GM12892 (cell line): Measurements from ENCODE around the gene LRRFIP1.

Experiments
- DNase-seq: peaks from one replicate; pipeline ENCODE4 v3.0.0; 2011; ENCODE audit not compliant: insufficient read length
- FAIRE-seq: peaks from 2 replicates; lab custom pipeline; 2011; peaks lifted over from hg19 to GRCh38; lab: Jason Lieb, UNC
- POLR2A ChIP-seq: IDR thresholded peaks from 2 replicates; pipeline ENCODE4 v1.6.1; 2011; ENCODE audit warnings: low read depth, low read length, control low read depth
- POLR2AphosphoS5 ChIP-seq: IDR thresholded peaks from 2 replicates; pipeline ENCODE4 v1.6.1; 2011; ENCODE audit warnings: low read depth, low read length, control low read depth
- TAF1 ChIP-seq: IDR thresholded peaks from 2 replicates; pipeline ENCODE4 v1.6.1; 2011; ENCODE audit warnings: low read depth, mild to moderate bottlenecking, control low read depth, low read length, borderline replicate concordance

The LRRFIP1 gene

DNA sequence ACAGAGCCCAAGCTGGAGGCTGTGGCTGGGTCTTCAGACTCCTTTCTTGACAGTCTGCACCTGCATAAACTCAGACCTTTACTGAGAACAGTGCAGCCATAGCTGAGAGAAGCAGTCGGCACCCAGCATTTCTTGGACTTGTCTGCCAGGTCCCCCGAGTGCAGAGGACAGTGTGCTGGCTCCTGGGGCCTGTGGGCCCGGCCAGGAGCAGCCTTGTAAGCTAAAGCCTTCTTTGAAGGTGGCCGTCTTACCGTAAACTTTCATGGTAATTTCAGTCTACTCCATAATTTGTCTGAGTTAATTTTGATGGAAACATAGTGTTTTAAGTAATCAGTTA is 70.9 kb downstream of the LRRFIP1 start:
- FAIRE-seq (no peak), DNase-seq (no peak)
- TF ChIP-seq POLR2AphosphoS5 (no peak), TAF1 (no peak), POLR2A (no peak)

- no peak for TF ChIP-seq POLR2A
- FAIRE-seq = peak; percentile 9
- no peak for DNase-seq
These were observed 72.6 kb downstream of the LRRFIP1 start for GRCh38 chr2:237699870-237700511.

DNA sequence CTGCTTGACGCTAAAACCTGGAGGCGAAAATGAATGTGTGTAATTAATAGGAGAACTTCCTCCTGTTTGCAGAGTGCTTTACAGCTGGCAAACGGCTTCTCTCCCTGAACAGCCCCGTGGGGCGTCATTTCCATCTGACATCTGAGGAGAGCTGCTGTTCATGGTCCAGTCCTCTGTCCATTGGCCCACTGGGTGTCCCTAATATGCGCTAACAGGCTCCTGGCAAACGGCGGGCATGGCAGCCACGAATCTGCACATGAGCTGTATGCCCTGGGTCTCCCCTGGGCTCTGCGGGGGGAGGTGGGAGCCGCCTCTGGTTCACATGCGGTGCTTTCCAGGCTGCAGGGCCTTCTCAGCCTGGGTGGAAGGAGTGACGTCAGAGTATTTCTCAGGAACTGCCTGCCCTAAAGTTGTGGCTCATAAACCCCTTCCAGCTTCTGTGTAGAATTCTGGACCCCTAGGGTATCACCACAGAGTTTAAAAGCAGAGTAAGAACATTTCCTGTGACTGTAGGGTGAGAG is 73.2 kb downstream of the LRRFIP1 start:
- DNase-seq (no peak), FAIRE-seq (peak; percentile 89)
- no peak for TF ChIP-seq POLR2AphosphoS5
- TF ChIP-seq TAF1 = no peak
- TF ChIP-seq POLR2A = no peak

DNA sequence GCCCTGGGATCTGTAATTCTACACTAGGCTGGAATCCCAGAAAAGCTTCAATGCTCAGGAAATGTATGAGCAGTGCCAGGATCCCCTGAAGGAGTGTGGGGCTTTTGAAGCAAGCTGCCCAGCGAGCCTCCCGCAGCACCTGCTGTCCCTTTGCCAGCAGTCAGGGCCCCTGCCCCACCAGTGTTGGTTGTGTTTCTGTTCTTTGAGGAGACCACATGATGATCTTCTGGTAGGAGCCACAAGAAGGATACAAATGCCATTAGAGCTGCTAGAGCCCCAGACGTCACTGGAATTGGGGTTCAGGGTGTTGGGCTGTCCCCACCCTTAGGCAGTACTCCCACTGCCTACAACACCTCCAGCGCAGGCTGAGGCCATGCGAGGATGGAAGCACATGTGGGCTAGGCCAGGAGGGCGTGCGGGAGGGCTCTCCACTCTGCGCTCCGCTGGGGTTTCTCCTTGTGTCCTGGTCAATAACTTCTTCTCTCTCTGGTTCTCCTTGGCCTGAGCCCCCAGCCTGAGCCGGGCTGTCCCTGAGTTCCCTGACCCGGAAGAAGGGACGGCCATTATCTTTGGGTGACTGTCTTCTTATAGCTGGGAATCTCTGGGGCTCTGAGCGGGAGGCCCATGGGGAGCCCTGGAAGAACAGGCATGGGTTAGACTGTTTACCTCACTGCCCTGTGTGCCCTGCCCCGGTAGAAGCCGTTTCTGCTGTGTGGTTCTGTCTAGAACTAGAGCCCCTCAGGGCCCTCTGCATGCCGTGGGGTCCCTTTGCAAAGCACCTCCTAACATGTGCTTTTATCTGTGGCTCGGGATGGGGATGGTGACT is 73.9 kb downstream of the LRRFIP1 start:
- no peak for TF ChIP-seq POLR2AphosphoS5
- no peak for TF ChIP-seq POLR2A
- TF ChIP-seq TAF1 = no peak
- FAIRE-seq (no peak), DNase-seq (no peak)

DNA sequence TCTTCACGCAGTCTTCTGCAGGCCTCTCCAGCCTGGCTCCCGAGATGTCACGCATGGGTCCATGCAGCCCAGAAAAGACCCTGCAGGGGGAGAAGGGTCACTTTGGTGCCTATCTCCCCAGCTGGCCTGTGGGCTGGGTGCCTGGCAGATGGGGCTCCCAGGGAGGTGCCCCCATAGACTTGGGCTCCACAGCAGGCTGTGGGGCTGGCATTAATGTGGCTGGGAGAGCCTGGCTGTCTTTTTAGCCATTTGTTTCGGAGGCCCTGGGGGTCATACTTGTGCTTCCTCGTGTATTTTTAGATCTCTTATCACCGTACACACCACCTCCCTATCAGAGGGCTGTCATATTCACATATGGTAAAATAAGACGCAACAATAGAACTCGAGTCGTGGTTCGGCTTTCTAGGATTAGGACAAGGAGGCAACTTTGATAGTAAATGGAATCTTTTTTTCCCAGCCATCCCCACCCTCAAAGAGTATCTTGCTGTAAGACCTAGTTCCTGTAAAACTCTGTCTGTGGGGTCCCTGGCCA is 74.5 kb downstream of the LRRFIP1 start:
- no peak for DNase-seq
- FAIRE-seq = no peak
- no peak for TF ChIP-seq TAF1
- TF ChIP-seq POLR2A = no peak
- TF ChIP-seq POLR2AphosphoS5 = no peak

DNA sequence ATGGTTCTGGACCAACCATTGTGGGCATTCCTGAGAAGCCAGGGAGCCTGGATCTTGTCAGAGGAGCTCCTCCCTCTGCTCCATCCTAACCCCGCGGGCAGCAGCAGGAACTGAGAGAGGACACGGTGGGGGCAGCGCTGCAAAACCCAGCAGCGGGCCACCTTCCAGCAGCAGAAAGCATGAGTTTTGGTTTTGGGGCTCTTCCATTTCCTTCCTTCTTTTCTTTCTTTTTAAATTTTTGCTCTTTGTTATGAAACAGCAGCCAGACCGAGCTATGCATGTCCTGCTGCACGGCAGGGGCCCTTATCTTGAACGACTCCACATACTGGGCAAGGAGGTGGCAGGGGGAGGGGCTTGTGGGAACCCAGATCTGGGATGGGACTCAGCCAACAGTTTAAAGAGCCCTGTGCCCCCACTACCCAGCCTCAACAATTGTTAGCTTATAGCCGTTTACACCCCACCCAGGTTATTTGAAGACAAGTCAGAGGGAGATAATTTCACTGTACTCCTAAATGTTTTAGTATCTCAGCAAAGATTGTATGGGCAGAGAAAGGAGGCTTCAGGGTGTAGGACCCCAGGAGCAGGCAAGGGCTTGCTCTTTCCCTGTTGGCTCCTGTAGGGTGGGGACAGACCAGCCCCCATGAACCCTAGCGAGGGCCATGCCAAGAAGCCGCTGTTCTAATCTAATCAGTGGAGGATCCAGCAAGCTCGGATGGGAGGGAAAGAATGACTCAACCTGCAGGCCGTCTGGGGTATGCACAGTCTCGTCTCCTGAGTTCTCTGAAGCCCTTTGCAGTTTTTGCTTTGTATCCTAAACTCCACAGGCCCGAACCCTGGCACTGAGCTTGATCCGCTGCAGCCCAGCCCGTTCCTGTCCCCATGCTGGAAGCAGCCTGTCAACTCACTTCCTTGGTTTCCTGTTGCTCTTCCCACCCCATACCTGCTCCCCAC is 75.3 kb downstream of the LRRFIP1 start:
- peak; percentile 93 for FAIRE-seq
- TF ChIP-seq POLR2A = no peak
- no peak for DNase-seq

GRCh38 chr2:237704501-237705434 is 77.4 kb downstream of the LRRFIP1 start:
- DNase-seq = no peak
- peak; percentile 50 for FAIRE-seq
- TF ChIP-seq TAF1 (no peak), POLR2AphosphoS5 (no peak), POLR2A (no peak)

DNA sequence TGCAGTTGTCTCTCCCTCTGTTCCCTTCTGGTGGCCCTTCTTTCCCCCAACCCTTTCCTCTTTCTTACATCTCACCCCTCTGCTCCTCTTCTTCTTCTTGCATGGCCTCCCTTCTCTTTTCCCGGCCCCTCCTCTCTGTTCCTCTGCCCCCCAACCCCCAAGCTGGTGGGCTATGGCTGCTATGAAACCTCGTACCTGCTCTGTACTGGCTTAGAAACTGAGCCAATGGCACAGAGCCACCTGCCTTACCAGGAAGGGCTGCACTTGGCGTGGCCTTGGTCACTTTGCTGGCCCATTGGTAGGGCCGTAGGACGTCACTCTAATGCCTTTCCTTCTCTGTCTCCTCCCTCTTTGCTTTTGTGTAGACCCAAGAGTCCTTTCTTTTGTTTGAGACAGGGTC is 78.9 kb downstream of the LRRFIP1 start:
- TF ChIP-seq POLR2A = no peak
- TF ChIP-seq TAF1 = no peak
- TF ChIP-seq POLR2AphosphoS5 = no peak
- DNase-seq (no peak), FAIRE-seq (no peak)

DNA sequence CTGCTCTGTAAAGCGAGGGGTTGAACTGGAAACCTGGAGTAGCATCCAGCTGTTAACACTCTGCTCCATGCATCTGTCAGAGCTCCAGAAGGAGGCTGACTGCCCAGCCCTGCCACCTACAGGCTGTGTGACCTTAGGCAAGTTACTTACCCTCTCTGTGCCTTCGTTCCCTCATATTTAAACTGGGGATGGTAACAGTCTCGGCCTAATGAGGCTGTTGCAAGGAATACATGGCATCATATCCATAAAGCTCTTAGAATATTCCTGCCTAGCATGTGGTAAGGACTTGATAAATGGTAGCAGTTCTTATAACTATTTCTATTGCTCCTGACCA is 80.6 kb downstream of the LRRFIP1 start:
- no peak for DNase-seq
- no peak for FAIRE-seq
- TF ChIP-seq TAF1 (no peak), POLR2AphosphoS5 (no peak), POLR2A (no peak)

DNA sequence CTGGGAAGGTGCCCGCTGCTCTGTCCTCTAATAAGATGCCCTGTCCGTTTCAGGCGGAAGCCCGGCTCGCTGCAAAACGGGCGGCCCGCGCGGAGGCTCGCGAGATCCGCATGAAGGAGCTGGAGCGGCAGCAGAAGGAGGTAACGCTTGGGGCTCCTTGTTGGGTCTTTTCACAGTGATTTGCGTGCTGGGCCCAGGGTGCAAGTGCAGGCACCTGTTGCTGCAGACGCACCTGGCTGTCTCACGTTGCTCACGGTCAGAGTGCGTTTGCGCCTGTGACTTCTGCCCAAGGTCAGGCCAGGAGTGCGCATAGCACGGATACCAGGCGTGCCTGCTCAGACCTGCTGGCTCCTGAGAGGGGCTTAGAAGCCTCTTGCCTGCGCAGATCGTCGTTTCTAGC is 81.1 kb downstream of the LRRFIP1 start:
- TF ChIP-seq TAF1 = no peak
- TF ChIP-seq POLR2AphosphoS5 = no peak
- TF ChIP-seq POLR2A = no peak
- DNase-seq (no peak), FAIRE-seq (no peak)
